GM15510 (cell line): ENCODE data around the gene NPM3.

Experiments used
- POLR2A ChIP-seq: IDR thresholded peaks from 3 replicates; pipeline ENCODE4 v1.6.1; 2011; ENCODE audit warnings: borderline replicate concordance; ENCODE audit not compliant: insufficient read length; ENCODE audit errors: extremely low read depth

The NPM3 gene

GRCh38 chr10:101782811-101783735 is at the start of gene NPM3:
Gene NPM3, minus strand, starts transcription at chr10:101783446. Its CDS starts 56 bp downstream, at chr10:101783390.
- TF ChIP-seq POLR2A: peak; percentile 68

GRCh38 chr10:101832325-101832771 is 49.1 kb upstream of the NPM3 start:
- no peak for TF ChIP-seq POLR2A

- no peak for TF ChIP-seq POLR2A
Measured at GRCh38 chr10:101831169-101831811, 48.0 kb upstream of the NPM3 start.

DNA sequence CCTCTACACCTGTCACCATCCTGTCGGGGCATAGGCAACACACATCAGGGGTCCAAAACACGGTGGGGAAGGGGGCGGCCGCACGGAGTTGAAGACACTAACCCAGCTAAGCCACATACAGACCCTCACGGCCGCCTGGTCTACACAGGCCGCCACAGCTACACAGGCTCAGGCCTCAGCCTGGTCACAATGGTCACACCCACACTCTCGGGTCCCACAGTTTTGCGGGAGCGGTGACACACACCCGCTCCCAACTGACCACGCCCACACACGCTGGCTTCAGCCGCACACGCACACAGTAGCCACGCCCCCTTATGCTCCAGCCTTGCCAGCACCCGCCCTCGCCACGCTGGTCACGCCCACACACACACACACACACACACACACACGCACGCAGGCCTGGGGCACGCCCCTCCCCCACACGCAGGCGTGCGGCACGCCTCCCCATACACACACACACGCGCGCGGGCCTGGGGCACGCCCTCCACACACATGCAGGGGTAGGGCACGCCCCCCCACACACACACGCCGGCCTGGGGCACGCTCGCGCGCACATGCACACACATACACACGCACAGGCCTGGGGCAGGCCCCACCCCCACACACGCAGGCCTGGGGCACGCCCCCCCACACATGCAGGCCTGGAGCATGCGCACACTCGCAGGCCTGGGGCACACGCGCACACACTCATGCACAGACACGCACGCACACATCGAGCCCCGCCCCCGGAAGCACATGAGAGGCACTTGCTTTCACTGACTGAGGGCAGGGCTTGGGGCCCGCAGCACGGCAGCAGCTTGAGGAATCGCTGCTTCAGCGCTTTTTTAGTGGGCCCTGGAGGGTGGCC is 47.3 kb upstream of the NPM3 start:
- TF ChIP-seq POLR2A: peak; percentile 50

- no peak for TF ChIP-seq POLR2A
Measured at GRCh38 chr10:101829561-101830315, 46.5 kb upstream of the NPM3 start.

GRCh38 chr10:101828766-101829551 is 45.7 kb upstream of the NPM3 start:
- no peak for TF ChIP-seq POLR2A

DNA sequence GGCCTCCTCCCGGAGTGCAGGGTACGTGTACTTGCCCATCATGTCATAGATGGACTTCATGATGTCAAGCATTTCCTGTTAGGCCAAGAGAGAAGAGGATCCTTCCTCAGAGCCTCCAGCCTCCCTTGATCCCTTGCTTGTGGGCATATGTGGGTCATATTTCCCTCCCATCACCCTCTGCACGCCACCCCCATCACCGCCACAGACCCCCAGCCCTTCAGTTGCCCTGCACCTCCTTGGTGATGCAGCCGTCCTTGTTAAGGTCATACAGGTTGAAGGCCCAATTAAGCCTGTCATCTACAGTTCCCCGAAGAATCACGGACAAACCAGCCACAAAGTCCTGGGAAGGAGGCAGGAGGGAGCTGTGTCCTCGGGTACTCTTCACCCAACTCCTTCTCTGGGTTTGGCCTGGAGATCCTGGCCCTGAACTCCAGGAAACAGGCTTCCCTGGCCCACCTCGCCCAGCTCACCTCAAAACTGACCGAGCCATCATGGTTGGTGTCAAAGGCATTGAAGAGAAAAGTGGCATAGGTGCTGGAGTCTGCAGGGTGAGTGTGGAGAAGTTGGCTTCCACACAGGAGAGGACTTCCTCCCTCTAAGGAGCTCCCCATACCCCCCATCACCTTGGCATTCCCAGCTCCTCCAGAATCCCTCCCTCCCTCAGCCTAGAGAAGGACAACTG is 44.8 kb upstream of the NPM3 start:
- TF ChIP-seq POLR2A: no peak

DNA sequence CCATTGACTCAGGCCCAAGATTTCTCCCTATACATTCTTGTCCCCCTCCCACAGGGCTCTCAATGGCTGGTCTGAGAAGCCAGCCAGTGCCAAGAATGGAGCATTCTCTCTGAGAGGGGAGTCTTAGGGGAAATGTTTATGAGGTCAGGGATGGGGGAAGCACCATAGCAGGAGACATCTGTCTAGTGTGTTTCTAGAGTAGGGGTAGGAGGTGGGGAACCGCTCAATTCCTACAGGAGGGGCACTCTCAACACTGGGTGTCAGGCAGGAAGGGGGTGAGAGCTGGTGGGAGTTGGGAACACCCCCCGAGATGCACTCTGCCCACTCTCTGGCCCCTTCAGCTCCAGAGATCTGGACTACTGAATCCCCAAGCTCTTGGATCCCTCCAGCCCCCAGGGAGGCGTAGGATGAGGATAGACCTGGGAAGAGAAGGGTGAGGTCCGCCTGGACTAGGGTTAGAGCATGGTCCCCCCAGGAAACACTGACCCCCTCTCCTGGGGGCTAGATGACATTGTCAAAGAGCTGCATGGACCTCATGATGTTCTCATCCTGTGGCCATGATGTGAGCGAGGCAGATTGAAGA is 43.7 kb upstream of the NPM3 start:
- no peak for TF ChIP-seq POLR2A

DNA sequence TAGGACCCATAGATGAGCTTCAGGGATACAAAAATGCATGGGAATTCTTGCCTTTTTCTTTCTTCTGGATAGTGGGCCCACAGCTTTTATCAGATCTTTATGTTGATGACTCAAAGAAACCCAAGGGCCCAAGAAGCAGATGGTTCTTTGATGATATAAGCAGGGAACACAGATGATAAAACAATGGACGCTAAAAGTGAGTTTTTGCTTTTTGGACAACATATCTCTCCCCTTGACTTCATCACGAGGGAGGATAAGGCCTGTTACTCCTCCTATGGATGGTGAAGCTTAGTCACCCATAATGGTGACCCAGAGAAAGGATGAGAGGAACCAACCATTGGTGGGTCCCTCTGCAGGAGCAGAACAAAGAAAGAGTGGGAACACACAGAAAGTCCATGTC is 41.5 kb upstream of the NPM3 start:
- no peak for TF ChIP-seq POLR2A

DNA sequence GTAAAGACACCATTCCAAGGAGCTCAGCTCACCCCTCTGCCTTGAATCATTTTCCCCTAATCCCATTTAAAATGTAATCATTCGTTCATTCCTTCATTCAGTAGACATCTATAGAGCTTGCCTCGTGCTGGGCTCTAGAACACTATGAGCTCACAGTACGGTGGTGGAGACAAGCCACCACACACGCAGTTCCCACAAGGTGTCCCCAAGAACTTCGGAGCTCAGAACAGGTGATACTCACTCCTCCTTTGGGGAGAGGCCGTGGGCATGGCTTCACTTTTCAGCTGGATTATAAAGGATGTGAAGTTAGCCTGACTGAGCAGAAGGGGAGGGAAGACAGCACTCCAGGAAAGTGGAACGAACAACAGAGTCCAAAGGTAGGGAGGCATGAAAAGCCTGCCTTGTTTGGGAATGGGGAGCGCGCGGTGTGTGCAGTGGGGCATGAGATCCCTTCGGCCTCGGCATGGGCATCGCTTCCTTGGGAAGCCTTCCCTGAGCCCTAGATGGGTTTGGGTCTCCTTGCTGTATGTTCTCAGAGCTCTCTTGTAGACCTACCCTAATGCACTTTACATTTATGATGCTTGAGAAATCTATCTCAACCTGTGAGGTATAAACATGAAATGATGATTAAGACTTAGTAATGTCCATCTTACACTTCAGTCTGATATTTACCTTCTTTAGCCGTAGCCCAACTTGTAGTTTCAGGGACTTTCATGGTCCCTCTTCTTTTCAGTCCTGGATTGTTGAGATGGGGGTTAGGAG is 35.8 kb upstream of the NPM3 start:
- no peak for TF ChIP-seq POLR2A

DNA sequence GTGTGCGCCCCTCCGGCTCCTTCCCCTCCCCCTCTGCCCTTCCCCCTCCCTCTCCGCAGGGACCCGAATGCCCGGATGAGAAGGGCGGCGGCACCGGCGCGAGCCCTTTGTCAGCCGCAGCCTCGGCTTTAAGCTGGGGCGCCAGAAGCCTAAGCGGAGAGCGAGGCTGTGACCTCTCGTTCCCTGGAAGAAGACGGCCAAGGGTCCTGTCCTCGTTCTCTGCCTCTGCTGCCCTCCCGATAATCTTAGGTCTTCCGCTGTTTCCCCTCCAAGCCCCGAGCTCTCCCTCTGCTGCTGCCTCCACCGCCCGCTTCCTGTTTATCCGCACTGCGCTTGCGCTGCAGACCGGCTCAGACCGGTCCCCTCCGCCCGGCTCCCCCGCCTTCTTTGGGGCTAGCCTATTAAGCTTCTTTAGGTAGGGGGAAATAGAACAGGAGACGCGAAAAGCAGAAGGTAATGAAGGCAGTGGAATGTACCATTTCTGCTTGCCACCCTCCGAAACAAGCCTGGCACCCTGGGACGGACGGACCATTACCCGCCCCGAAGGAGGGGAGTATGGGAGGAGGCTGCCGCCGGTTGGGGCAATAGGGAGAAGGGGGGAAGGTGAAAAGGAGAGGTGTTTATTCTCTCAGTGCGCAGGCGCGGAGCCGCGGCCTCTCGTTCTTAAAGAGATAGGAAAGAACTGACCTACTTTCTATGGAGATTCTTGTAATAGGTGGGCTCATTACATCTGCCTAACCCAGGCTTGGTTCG is 35.0 kb upstream of the NPM3 start, which contains the start of gene OGA:
Gene OGA (minus strand): TSS at position 326 of the 753 bp plus-strand sequence. CDS start 422 bp downstream, outside the sequence.
- TF ChIP-seq POLR2A: peak; percentile 89
